Measurements from ENCODE around the gene CRKL. TPM values are rescaled to one million over a fixed set of nuclear protein-coding genes. Genes with fewer than 3 reads are reported as not detected.
A peak's percentile ranks its signal among the peaks of the same experiment; 100 is the strongest.

Gene CRKL
- total RNA-seq, 1 donor from 2014 or later = 59.1 TPM

DNA sequence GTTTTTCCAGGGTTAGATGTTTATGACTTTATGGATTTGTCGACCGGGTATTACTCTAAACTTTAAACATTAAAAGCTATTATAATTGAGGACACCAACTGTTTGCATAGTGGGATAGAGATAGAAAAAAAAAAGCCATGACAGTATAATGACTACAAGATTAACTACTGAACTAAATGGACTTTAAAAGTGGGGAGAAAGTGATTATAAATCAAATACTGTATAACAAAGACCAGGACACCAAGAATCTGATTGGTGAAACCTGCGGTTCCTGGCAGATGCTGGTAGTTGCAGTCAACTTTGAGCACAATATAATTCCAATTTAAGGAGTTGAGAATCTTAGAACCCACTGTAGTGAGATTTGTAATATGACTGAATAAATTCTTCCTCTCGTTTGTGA is 2.5 kb downstream of the CRKL start:
- Mint-ChIP-seq H3K4me1 (ENCODE audit: unreplicated experiment) (peaks cover 31% of the 10 kb centered on the region), H3K9me3 (ENCODE audit: unreplicated experiment) (no peaks in the 10 kb centered on the region), H3K27ac (ENCODE audit: unreplicated experiment) (no peak overlapping the region), H3K27me3 (ENCODE audit: unreplicated experiment) (peaks cover 13% of the 10 kb centered on the region), H3K4me3 (ENCODE audit: unreplicated experiment) (peak overlapping the region; percentile 99), H3K36me3 (ENCODE audit: low read depth, unreplicated experiment) (no peaks in the 10 kb centered on the region)
- TF ChIP-seq, protein P1, sequence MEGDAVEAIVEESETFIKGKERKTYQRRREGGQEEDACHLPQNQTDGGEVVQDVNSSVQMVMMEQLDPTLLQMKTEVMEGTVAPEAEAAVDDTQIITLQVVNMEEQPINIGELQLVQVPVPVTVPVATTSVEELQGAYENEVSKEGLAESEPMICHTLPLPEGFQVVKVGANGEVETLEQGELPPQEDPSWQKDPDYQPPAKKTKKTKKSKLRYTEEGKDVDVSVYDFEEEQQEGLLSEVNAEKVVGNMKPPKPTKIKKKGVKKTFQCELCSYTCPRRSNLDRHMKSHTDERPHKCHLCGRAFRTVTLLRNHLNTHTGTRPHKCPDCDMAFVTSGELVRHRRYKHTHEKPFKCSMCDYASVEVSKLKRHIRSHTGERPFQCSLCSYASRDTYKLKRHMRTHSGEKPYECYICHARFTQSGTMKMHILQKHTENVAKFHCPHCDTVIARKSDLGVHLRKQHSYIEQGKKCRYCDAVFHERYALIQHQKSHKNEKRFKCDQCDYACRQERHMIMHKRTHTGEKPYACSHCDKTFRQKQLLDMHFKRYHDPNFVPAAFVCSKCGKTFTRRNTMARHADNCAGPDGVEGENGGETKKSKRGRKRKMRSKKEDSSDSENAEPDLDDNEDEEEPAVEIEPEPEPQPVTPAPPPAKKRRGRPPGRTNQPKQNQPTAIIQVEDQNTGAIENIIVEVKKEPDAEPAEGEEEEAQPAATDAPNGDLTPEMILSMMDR (IDR thresholded peaks at IDR 0.05; ENCODE audit: unreplicated experiment) = no peak
- no peak for DNase-seq (ENCODE audit: low spot score)

DNA sequence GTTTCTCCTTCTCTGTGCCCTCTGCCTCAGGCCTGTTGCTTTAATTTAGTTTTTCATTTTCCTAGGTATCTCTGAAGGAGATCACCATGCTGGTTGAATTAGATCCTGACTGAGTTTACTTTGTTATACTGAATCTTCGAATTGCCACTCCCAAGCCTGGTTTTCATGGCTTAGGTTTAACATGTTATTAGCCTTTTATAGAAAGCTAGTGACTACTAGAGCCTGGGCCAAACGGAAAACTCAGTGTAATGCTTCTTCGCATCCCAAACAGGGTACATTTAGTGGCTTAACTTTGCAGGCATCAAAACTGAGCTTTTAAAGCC is 3.6 kb downstream of the CRKL start:
- Mint-ChIP-seq H3K27ac (ENCODE audit: unreplicated experiment) (no peak overlapping the region), H3K4me1 (ENCODE audit: unreplicated experiment) (peaks cover 36% of the 10 kb centered on the region), H3K4me3 (ENCODE audit: unreplicated experiment) (peak overlapping the region; percentile 29), H3K36me3 (ENCODE audit: low read depth, unreplicated experiment) (no peaks in the 10 kb centered on the region), H3K27me3 (ENCODE audit: unreplicated experiment) (peaks cover 10% of the 10 kb centered on the region), H3K9me3 (ENCODE audit: unreplicated experiment) (no peaks in the 10 kb centered on the region)
- TF ChIP-seq, protein P1 (IDR thresholded peaks at IDR 0.05; ENCODE audit: unreplicated experiment) = no peak
- no peak for DNase-seq (ENCODE audit: low spot score)

DNA sequence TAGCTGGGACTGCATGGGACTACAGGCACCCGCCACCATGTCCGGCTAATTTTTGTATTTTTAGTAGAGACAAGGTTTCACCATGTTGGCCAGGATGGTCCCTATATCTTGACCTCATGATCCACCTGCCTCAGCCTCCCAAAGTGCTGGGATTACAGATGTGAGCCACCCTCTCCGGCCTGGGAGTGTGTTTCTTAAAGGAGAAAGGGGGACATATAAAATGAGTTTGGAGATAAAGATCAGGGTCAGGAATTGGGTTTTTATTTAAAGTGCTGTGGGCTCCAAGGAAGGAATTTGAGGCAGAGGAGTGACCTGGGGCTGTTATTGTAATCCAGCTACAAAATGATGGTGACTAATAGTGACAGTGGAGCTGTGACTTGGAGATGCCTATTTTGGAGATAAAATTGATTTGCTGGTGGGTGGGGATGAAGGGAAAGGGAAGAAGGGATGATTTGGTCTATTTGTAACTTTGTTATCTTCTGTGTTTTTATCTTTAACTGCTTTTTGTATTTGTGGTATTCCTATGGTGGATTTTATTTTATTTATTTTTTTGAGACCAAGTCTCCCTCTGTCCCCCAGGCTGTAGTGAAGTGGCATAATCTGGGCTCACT is 5.0 kb downstream of the CRKL start:
- Mint-ChIP-seq H3K27ac (ENCODE audit: unreplicated experiment) (no peak overlapping the region), H3K4me1 (ENCODE audit: unreplicated experiment) (peaks cover 37% of the 10 kb centered on the region), H3K27me3 (ENCODE audit: unreplicated experiment) (peaks cover 5% of the 10 kb centered on the region), H3K36me3 (ENCODE audit: low read depth, unreplicated experiment) (no peaks in the 10 kb centered on the region), H3K4me3 (ENCODE audit: unreplicated experiment) (peak overlapping the region; percentile 6), H3K9me3 (ENCODE audit: unreplicated experiment) (no peaks in the 10 kb centered on the region)
- TF ChIP-seq, protein P1 (IDR thresholded peaks at IDR 0.05; ENCODE audit: unreplicated experiment) = no peak
- DNase-seq (ENCODE audit: low spot score) = no peak

DNA sequence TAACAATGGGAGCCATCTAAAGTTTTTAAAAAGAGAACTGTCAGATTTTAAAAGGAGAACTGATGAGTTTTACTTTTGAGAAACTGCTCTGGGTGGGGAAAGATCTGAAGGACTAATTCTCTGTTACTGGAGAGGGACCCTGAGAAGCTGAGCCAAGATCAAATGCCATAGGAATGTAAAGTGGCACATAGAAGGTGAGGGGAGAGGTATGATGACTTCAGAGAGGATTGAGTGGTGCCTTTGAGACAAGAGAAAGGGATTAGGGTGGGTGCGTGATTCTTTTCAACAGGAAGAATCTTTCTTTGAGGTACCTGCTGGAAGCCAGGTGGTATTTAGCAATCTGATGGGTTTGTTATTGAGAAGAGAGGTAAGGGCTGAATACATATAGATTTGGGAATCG is 9.0 kb downstream of the CRKL start:
- H3K9me3 Mint-ChIP-seq (ENCODE audit: unreplicated experiment) = no peaks in the 10 kb centered on the region
- peak overlapping the region; percentile 5 for H3K27ac Mint-ChIP-seq (ENCODE audit: unreplicated experiment)
- TF ChIP-seq, protein P1 (IDR thresholded peaks at IDR 0.05; ENCODE audit: unreplicated experiment) = no peak
- H3K4me1 Mint-ChIP-seq (ENCODE audit: unreplicated experiment) = peaks cover 21% of the 10 kb centered on the region
- no peak for DNase-seq (ENCODE audit: low spot score)
- H3K4me3 Mint-ChIP-seq (ENCODE audit: unreplicated experiment) = no peak overlapping the region
- H3K36me3 Mint-ChIP-seq (ENCODE audit: low read depth, unreplicated experiment) = no peaks in the 10 kb centered on the region
- no peaks in the 10 kb centered on the region for H3K27me3 Mint-ChIP-seq (ENCODE audit: unreplicated experiment)

DNA sequence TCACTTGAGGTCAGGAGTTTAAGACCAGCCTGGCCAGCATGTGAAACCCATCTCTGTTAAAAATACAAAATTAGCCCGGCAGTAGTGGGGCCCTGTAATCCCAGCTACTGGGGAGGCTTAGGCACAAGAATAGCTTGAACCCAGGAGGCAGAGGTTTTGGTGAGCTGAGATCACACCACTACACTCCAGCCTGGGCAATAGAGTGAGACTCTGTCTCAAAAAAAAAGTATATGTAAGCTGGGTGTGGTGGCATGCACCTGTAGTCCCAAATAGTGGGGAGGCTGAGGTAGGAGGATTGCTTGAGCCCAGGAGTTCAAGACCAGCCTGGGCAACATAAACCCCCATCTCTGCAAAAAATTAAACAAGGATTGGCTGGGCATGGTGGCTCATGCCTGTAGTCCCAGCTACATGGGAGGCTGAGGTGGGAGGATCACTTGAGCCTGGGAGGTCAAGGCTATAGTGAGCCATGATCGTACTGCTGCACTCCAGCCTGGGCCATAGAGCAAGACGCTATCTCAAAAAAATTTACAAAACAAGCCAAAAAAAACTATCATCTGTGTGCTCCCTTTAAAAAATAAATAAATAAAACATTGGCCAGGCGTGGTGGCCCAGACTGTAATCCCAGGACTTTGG is 10.8 kb downstream of the CRKL start:
- Mint-ChIP-seq H3K9me3 (ENCODE audit: unreplicated experiment) (no peaks in the 10 kb centered on the region), H3K4me3 (ENCODE audit: unreplicated experiment) (no peak overlapping the region), H3K27me3 (ENCODE audit: unreplicated experiment) (no peaks in the 10 kb centered on the region), H3K27ac (ENCODE audit: unreplicated experiment) (no peak overlapping the region), H3K4me1 (ENCODE audit: unreplicated experiment) (peaks cover 24% of the 10 kb centered on the region), H3K36me3 (ENCODE audit: low read depth, unreplicated experiment) (no peaks in the 10 kb centered on the region)
- TF ChIP-seq, protein P1 (IDR thresholded peaks at IDR 0.05; ENCODE audit: unreplicated experiment) = no peak
- no peak for DNase-seq (ENCODE audit: low spot score)

Data from endothelial cell (in vitro differentiated cells).